Measurements from ENCODE around the gene ABLIM1. TPM values are rescaled to one million over a fixed set of nuclear protein-coding genes. Genes with fewer than 3 reads are reported as not detected.
A peak's percentile ranks its signal among the peaks of the same experiment; 100 is the strongest.

ABLIM1 gene
- total and polyA plus RNA-seq, 2 donors (not counting 1 experiment from before 2014, with no cell fraction given): 5.3 to 13.6 TPM

DNA sequence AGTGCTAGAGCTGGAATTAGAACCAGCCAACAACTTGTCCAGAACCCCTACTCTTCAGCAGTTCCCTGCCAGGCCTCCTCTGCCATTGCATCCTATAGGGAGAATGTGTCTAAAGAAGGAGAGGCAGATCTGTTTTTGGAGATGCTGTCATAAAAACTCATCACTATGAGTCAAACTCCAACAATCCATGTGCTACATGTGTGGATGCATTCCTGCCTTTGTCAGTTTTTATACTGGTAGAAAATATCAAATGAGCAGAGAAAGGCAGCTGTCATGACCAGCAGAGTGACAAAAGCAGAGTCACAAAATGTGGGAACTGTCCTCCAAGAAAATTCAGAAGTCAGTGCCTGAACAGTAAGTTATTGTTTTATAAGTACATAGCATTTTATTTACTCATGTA, 93.0 kb downstream of the ABLIM1 start:
- Histone ChIP-seq H3K4me3 (replicated peaks in 1 of 4; ENCODE audit: control extremely low read depth in 1 of 4, insufficient read depth in 1 of 4, low read depth in 3 of 4, low read length in 4 of 4) (no peak overlapping the region), H3K9ac (ENCODE audit: insufficient read depth, low read length) (no peak overlapping the region), H2AFZ (ENCODE audit: low read length) (no peak overlapping the region), H3K4me1 (ENCODE audit: control insufficient read depth, extremely low read depth, insufficient read depth, low read length) (peaks cover 2% of the 10 kb centered on the region), H3K27ac (ENCODE audit: insufficient read depth, low read length) (no peak overlapping the region), H3K79me2 (ENCODE audit: control insufficient read depth, insufficient read depth, low read length) (no peaks in the 10 kb centered on the region), H3K27me3 (ENCODE audit: control insufficient read depth, insufficient read depth, low read length) (no peaks in the 10 kb centered on the region), H3K36me3 (ENCODE audit: control insufficient read depth, insufficient read depth, low read length) (no peaks in the 10 kb centered on the region), H3K4me2 (ENCODE audit: extremely low read depth, insufficient read depth, low read length) (no peak overlapping the region), H3K9me3 (ENCODE audit: control insufficient read depth, insufficient read depth, low read depth, low read length) (no peaks in the 10 kb centered on the region), H4K20me1 (ENCODE audit: control insufficient read depth, extremely low read depth, insufficient read depth, low read length) (no peaks in the 10 kb centered on the region)
- peak in 1 of 2 donors; percentile 27 for DNase-seq (ENCODE audit: low read depth in 2 of 2)
- TF ChIP-seq, protein P1, sequence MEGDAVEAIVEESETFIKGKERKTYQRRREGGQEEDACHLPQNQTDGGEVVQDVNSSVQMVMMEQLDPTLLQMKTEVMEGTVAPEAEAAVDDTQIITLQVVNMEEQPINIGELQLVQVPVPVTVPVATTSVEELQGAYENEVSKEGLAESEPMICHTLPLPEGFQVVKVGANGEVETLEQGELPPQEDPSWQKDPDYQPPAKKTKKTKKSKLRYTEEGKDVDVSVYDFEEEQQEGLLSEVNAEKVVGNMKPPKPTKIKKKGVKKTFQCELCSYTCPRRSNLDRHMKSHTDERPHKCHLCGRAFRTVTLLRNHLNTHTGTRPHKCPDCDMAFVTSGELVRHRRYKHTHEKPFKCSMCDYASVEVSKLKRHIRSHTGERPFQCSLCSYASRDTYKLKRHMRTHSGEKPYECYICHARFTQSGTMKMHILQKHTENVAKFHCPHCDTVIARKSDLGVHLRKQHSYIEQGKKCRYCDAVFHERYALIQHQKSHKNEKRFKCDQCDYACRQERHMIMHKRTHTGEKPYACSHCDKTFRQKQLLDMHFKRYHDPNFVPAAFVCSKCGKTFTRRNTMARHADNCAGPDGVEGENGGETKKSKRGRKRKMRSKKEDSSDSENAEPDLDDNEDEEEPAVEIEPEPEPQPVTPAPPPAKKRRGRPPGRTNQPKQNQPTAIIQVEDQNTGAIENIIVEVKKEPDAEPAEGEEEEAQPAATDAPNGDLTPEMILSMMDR (conservative IDR thresholded peaks at IDR 0.05 in 1 of 2, IDR thresholded peaks at IDR 0.05 in 1 of 2; ENCODE audit: low read depth in 1 of 2, low read length in 2 of 2): no peak
- no peak for TF ChIP-seq EZH2 (IDR thresholded peaks at IDR 0.05; ENCODE audit: low read length, missing control alignments)

DNA sequence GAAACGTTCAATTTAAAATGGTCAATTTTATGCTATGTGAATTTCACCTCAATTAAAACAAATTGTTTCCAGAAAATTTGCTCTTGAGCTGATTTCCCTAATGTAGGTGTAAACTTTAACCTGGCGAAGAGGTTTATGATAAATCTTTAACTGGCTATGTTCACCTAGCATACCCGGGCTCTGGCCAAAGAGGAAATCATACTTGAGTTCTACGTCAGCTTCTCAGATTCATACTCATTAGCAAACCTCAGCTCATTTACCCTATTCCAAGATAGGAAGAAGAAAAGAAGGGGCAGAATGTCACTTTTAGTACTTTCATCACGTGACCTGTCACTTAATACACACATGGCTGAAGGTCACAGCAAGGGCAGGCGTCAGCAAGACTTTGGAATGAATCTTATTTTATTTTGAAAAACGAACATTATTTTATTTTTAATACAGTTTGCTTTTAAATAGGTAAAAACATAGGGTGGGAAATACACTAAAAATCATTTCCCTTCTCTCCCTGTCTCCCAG, 97.0 kb downstream of the ABLIM1 start:
- no peaks in the 10 kb centered on the region for H3K9me3 ChIP-seq (ENCODE audit: control insufficient read depth, insufficient read depth, low read depth, low read length)
- H3K79me2 ChIP-seq (ENCODE audit: control insufficient read depth, insufficient read depth, low read length): no peaks in the 10 kb centered on the region
- H3K4me1 ChIP-seq (ENCODE audit: control insufficient read depth, extremely low read depth, insufficient read depth, low read length): peaks cover 2% of the 10 kb centered on the region
- no peaks in the 10 kb centered on the region for H3K27me3 ChIP-seq (ENCODE audit: control insufficient read depth, insufficient read depth, low read length)
- no peaks in the 10 kb centered on the region for H3K36me3 ChIP-seq (ENCODE audit: control insufficient read depth, insufficient read depth, low read length)
- H3K4me3 ChIP-seq (replicated peaks in 1 of 4; ENCODE audit: control extremely low read depth in 1 of 4, insufficient read depth in 1 of 4, low read depth in 3 of 4, low read length in 4 of 4): no peak overlapping the region
- no peak for TF ChIP-seq EZH2 (IDR thresholded peaks at IDR 0.05; ENCODE audit: low read length, missing control alignments)
- TF ChIP-seq, protein P1 (conservative IDR thresholded peaks at IDR 0.05 in 1 of 2, IDR thresholded peaks at IDR 0.05 in 1 of 2; ENCODE audit: low read depth in 1 of 2, low read length in 2 of 2): no peak
- no peak overlapping the region for H2AFZ ChIP-seq (ENCODE audit: low read length)
- no peak overlapping the region for H3K9ac ChIP-seq (ENCODE audit: insufficient read depth, low read length)
- H3K27ac ChIP-seq (ENCODE audit: insufficient read depth, low read length): no peak overlapping the region
- no peaks in the 10 kb centered on the region for H4K20me1 ChIP-seq (ENCODE audit: control insufficient read depth, extremely low read depth, insufficient read depth, low read length)
- H3K4me2 ChIP-seq (ENCODE audit: extremely low read depth, insufficient read depth, low read length): no peak overlapping the region
- DNase-seq (ENCODE audit: low read depth in 2 of 2): no peak

DNA sequence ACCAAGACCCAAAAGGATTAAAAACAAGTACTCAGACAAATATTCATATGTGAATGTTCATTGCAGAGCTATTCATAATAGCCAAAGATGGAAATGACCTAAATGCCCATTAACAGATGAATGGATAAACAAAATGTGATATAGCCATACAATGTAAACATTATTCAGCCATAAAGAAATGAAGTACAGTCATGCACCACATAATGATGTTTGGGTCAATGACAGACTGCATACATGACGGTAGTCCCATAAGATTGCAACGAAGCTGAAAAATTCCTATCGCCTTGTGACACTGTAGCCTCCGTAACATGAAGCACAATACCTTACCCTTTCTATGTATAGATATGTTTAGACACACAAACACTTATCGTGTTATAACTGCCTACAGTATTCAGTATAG, 97.9 kb downstream of the ABLIM1 start:
- Histone ChIP-seq H3K27ac (ENCODE audit: insufficient read depth, low read length) (no peak overlapping the region), H3K27me3 (ENCODE audit: control insufficient read depth, insufficient read depth, low read length) (no peaks in the 10 kb centered on the region), H2AFZ (ENCODE audit: low read length) (no peak overlapping the region), H3K36me3 (ENCODE audit: control insufficient read depth, insufficient read depth, low read length) (no peaks in the 10 kb centered on the region), H4K20me1 (ENCODE audit: control insufficient read depth, extremely low read depth, insufficient read depth, low read length) (no peaks in the 10 kb centered on the region), H3K79me2 (ENCODE audit: control insufficient read depth, insufficient read depth, low read length) (no peaks in the 10 kb centered on the region), H3K4me2 (ENCODE audit: extremely low read depth, insufficient read depth, low read length) (no peak overlapping the region), H3K9me3 (ENCODE audit: control insufficient read depth, insufficient read depth, low read depth, low read length) (no peaks in the 10 kb centered on the region), H3K4me1 (ENCODE audit: control insufficient read depth, extremely low read depth, insufficient read depth, low read length) (peaks cover 2% of the 10 kb centered on the region), H3K4me3 (replicated peaks in 1 of 4; ENCODE audit: control extremely low read depth in 1 of 4, insufficient read depth in 1 of 4, low read depth in 3 of 4, low read length in 4 of 4) (no peak overlapping the region), H3K9ac (ENCODE audit: insufficient read depth, low read length) (no peak overlapping the region)
- TF ChIP-seq EZH2 (IDR thresholded peaks at IDR 0.05; ENCODE audit: low read length, missing control alignments): no peak
- TF ChIP-seq, protein P1 (conservative IDR thresholded peaks at IDR 0.05 in 1 of 2, IDR thresholded peaks at IDR 0.05 in 1 of 2; ENCODE audit: low read depth in 1 of 2, low read length in 2 of 2): no peak
- no peak for DNase-seq (ENCODE audit: low read depth in 2 of 2)

Data from fibroblast of lung (primary cell).